ENCODE results near the gene PCLAF.
"Not testable (repeated sequence)": the region's sequence is repeated elsewhere in the genome, so short reads cannot be mapped to it uniquely, and the experiment has no call there.

Gene PCLAF

GRCh38 chr15:64356710-64357040 is 24.6 kb downstream of the PCLAF start:
- no peak for DNase-seq

- peak; percentile 99 for DNase-seq
Observed at GRCh38 chr15:64355944-64356709, 25.1 kb downstream of the PCLAF start, which contains the start of gene CSNK1G1. Gene CSNK1G1, minus strand, starts transcription at chr15:64356173. Its CDS starts 55,674 bp downstream, at chr15:64300499.

- DNase-seq: peak; percentile 43
Observed at GRCh38 chr15:64355348-64355943, 25.8 kb downstream of the PCLAF start.

GRCh38 chr15:64354688-64355344 is 26.4 kb downstream of the PCLAF start:
- no peak for DNase-seq

- DNase-seq: no peak
Observed at GRCh38 chr15:64351265-64351664, 30.0 kb downstream of the PCLAF start.

GRCh38 chr15:64349375-64349774 is 31.9 kb downstream of the PCLAF start:
- DNase-seq: no peak

- no peak for DNase-seq
Observed at GRCh38 chr15:64348455-64348854, 32.8 kb downstream of the PCLAF start.

- not testable (repeated sequence) for DNase-seq
Observed at GRCh38 chr15:64346242-64346641, 35.0 kb downstream of the PCLAF start.

- DNase-seq: no peak
Observed at GRCh38 chr15:64344651-64345294, 36.5 kb downstream of the PCLAF start.

GRCh38 chr15:64343841-64344240 is 37.4 kb downstream of the PCLAF start:
- no peak for DNase-seq

GRCh38 chr15:64343222-64343621 is 38.0 kb downstream of the PCLAF start:
- no peak for DNase-seq

- DNase-seq: no peak
Observed at GRCh38 chr15:64341961-64342360, 39.3 kb downstream of the PCLAF start.

- DNase-seq: no peak
Observed at GRCh38 chr15:64340355-64340754, 40.9 kb downstream of the PCLAF start.

GRCh38 chr15:64337761-64338160 is 43.5 kb downstream of the PCLAF start:
- DNase-seq: no peak

- DNase-seq: no peak
Observed at GRCh38 chr15:64333986-64334929, 47.0 kb downstream of the PCLAF start.

- DNase-seq: no peak
Observed at GRCh38 chr15:64333516-64333915, 47.7 kb downstream of the PCLAF start.

- DNase-seq: not testable (repeated sequence)
Observed at GRCh38 chr15:64331668-64332067, 49.6 kb downstream of the PCLAF start.

- not testable (repeated sequence) for DNase-seq
Observed at GRCh38 chr15:64326975-64327374, 54.3 kb downstream of the PCLAF start.

- DNase-seq: not testable (repeated sequence)
Observed at GRCh38 chr15:64326458-64326857, 54.8 kb downstream of the PCLAF start.

GRCh38 chr15:64324165-64324877 is 56.9 kb downstream of the PCLAF start:
- DNase-seq: no peak

GRCh38 chr15:64315216-64315615 is 66.0 kb downstream of the PCLAF start:
- no peak for DNase-seq

- no peak for DNase-seq
Observed at GRCh38 chr15:64314456-64314855, 66.8 kb downstream of the PCLAF start.
